ENCODE results near the gene UXS1. TPM values are rescaled to one million over a fixed set of nuclear protein-coding genes. Genes with fewer than 3 reads are reported as not detected.

UXS1 gene
- total RNA-seq, 1 experiment from 2014 or later: 49.1 TPM

- BruUV-seq (replicated peaks): no TSS peak
- no peaks in the 10 kb centered on the region for H3F3A ChIP-seq (ENCODE audit: low read length, unreplicated experiment)
- ATAC-seq (peak; percentile 61), DNase-seq (peak; percentile 42)
- H3K9ac ChIP-seq (ENCODE audit: low read length): no peak overlapping the region
- H3K36me3 ChIP-seq (ENCODE audit: low read depth, low read length): peaks cover 11% of the 10 kb centered on the region; the same call in 1 of the 2 replicates
- H2AFZ ChIP-seq (ENCODE audit: low read length): no peak overlapping the region
- H3K4me2 ChIP-seq (ENCODE audit: low read length): no peak overlapping the region
- TF ChIP-seq EZH2phosphoT487 (IDR thresholded peaks at IDR 0.05; ENCODE audit: borderline replicate concordance, low read length) (no peak), EZH2 (IDR thresholded peaks at IDR 0.05; ENCODE audit: low read length, unreplicated experiment) (no peak), CTCF (conservative IDR thresholded peaks at IDR 0.05; ENCODE audit: low read depth, low read length) (no peak)
- no peak overlapping the region for H3K27ac ChIP-seq (ENCODE audit: low read length)
- no peaks in the 10 kb centered on the region for H3K9me2 ChIP-seq (replicated peaks; ENCODE audit: low read length)
- no peak overlapping the region for H3K4me3 ChIP-seq (ENCODE audit: low read length)
- ChIA-PET POLR2A (ENCODE audit: unreplicated experiment) (no interaction called here), CTCF (no interaction called here)
- peaks cover 50% of the 10 kb centered on the region for H3K4me1 ChIP-seq (ENCODE audit: insufficient read depth, low read length)
- H3K79me2 ChIP-seq (ENCODE audit: low read length): peaks cover 41% of the 10 kb centered on the region
- no peaks in the 10 kb centered on the region for H3K9me3 ChIP-seq (ENCODE audit: low read length)
- no peaks in the 10 kb centered on the region for H3K27me3 ChIP-seq (ENCODE audit: low read length)
- no peaks in the 10 kb centered on the region for H4K20me1 ChIP-seq (ENCODE audit: low read length)
- intact Hi-C loops (cut with micrococcal nuclease): no loop called here
Measured at GRCh38 chr2:106163948-106164545, 30.1 kb downstream of the UXS1 start.

- TF ChIP-seq CTCF (conservative IDR thresholded peaks at IDR 0.05; ENCODE audit: low read depth, low read length): no peak
- TF ChIP-seq EZH2phosphoT487 (IDR thresholded peaks at IDR 0.05; ENCODE audit: borderline replicate concordance, low read length): no peak
- TF ChIP-seq EZH2 (IDR thresholded peaks at IDR 0.05; ENCODE audit: low read length, unreplicated experiment): no peak
- Histone ChIP-seq H3K79me2 (ENCODE audit: low read length) (peaks cover 27% of the 10 kb centered on the region), H2AFZ (ENCODE audit: low read length) (no peak overlapping the region), H3K4me3 (ENCODE audit: low read length) (peak overlapping the region; percentile 42), H3K4me2 (ENCODE audit: low read length) (peak overlapping the region; percentile 74), H4K20me1 (ENCODE audit: low read length) (no peaks in the 10 kb centered on the region), H3K9me3 (ENCODE audit: low read length) (no peaks in the 10 kb centered on the region), H3K4me1 (ENCODE audit: insufficient read depth, low read length) (peaks cover 46% of the 10 kb centered on the region), H3F3A (ENCODE audit: low read length, unreplicated experiment) (peaks cover 2% of the 10 kb centered on the region), H3K27ac (ENCODE audit: low read length) (peak overlapping the region; percentile 67), H3K9ac (ENCODE audit: low read length) (no peak overlapping the region), H3K36me3 (ENCODE audit: low read depth, low read length) (peaks cover 22% of the 10 kb centered on the region), H3K27me3 (ENCODE audit: low read length) (no peaks in the 10 kb centered on the region), H3K9me2 (replicated peaks; ENCODE audit: low read length) (no peaks in the 10 kb centered on the region)
- ATAC-seq: peak; percentile 84
- no TSS peak for BruUV-seq (replicated peaks)
- peak; percentile 83 for DNase-seq
- intact Hi-C loops (cut with micrococcal nuclease): no loop called here
- CTCF ChIA-PET: interaction anchor here (0.6 to 0.7 kb wide), 2 partner anchors 53 to 924 kb away, joined by 3 to 5 read pairs; no protein-coding TSS in a partner anchor
- POLR2A ChIA-PET (ENCODE audit: unreplicated experiment): interaction anchor here (0.6 kb wide), 1 partner anchor 31 kb away, joined by 3 read pairs; no protein-coding TSS in a partner anchor
Measured at GRCh38 chr2:106161938-106162820, 31.9 kb downstream of the UXS1 start.
